Measurements from ENCODE around the gene NAIF1.

NAIF1 gene

GRCh38 chr9:128107468-128108268 lies 40.5 kb upstream of the NAIF1 start:
- TF ChIP-seq JUND (IDR thresholded peaks at IDR 0.05; ENCODE audit: low read depth), result no peak
- in situ Hi-C loops (cut with HindIII; ENCODE audit: low pct_unique_long_range_greater_than_20kb, low sequenced_read_pairs), result no loop called here
- no peak for DNase-seq (ENCODE audit: low read depth in 1 of 2, low spot score in 1 of 2)

- no peak for TF ChIP-seq JUND (IDR thresholded peaks at IDR 0.05; ENCODE audit: low read depth)
- in situ Hi-C loops (cut with HindIII; ENCODE audit: low pct_unique_long_range_greater_than_20kb, low sequenced_read_pairs), result no loop called here
- DNase-seq (ENCODE audit: low read depth in 1 of 2, low spot score in 1 of 2), result no peak
These were observed 39.9 kb upstream of the NAIF1 start for GRCh38 chr9:128106940-128107467.

- in situ Hi-C loops (cut with HindIII; ENCODE audit: low pct_unique_long_range_greater_than_20kb, low sequenced_read_pairs), result no loop called here
- no peak for DNase-seq (ENCODE audit: low read depth in 1 of 2, low spot score in 1 of 2)
- TF ChIP-seq JUND (IDR thresholded peaks at IDR 0.05; ENCODE audit: low read depth), result no peak
These were observed 39.2 kb upstream of the NAIF1 start for GRCh38 chr9:128106181-128106939.

- in situ Hi-C loops (cut with HindIII; ENCODE audit: low pct_unique_long_range_greater_than_20kb, low sequenced_read_pairs), result no loop called here
- no peak for TF ChIP-seq JUND (IDR thresholded peaks at IDR 0.05; ENCODE audit: low read depth)
These were observed 38.5 kb upstream of the NAIF1 start for GRCh38 chr9:128105538-128106175.

GRCh38 chr9:128104171-128104618 lies 37.1 kb upstream of the NAIF1 start:
- no peak for TF ChIP-seq JUND (IDR thresholded peaks at IDR 0.05; ENCODE audit: low read depth)
- DNase-seq (ENCODE audit: low read depth in 1 of 2, low spot score in 1 of 2), result no peak
- in situ Hi-C loops (cut with HindIII; ENCODE audit: low pct_unique_long_range_greater_than_20kb, low sequenced_read_pairs), result no loop called here

More at GRCh38 chr9:128105538-128106175, 38.5 kb upstream of the NAIF1 start:
- DNase-seq (ENCODE audit: low read depth in 1 of 2, low spot score in 1 of 2), result no peak

- no peak for DNase-seq (ENCODE audit: low read depth in 1 of 2, low spot score in 1 of 2)
These were observed 36.5 kb upstream of the NAIF1 start for GRCh38 chr9:128103589-128103962.

GRCh38 chr9:128102861-128103588 lies 35.9 kb upstream of the NAIF1 start:
- DNase-seq (ENCODE audit: low read depth in 1 of 2, low spot score in 1 of 2), result no peak
- TF ChIP-seq JUND (IDR thresholded peaks at IDR 0.05; ENCODE audit: low read depth), result no peak
- in situ Hi-C loops (cut with HindIII; ENCODE audit: low pct_unique_long_range_greater_than_20kb, low sequenced_read_pairs), result no loop called here

More at GRCh38 chr9:128103589-128103962, 36.5 kb upstream of the NAIF1 start:
- no peak for TF ChIP-seq JUND (IDR thresholded peaks at IDR 0.05; ENCODE audit: low read depth)
- in situ Hi-C loops (cut with HindIII; ENCODE audit: low pct_unique_long_range_greater_than_20kb, low sequenced_read_pairs), result no loop called here

GRCh38 chr9:128102196-128102595 lies 35.1 kb upstream of the NAIF1 start:
- no peak for TF ChIP-seq JUND (IDR thresholded peaks at IDR 0.05; ENCODE audit: low read depth)
- in situ Hi-C loops (cut with HindIII; ENCODE audit: low pct_unique_long_range_greater_than_20kb, low sequenced_read_pairs), result no loop called here
- DNase-seq (ENCODE audit: low read depth in 1 of 2, low spot score in 1 of 2), result no peak

GRCh38 chr9:128101690-128102089 lies 34.6 kb upstream of the NAIF1 start:
- no peak for DNase-seq (ENCODE audit: low read depth in 1 of 2, low spot score in 1 of 2)
- in situ Hi-C loops (cut with HindIII; ENCODE audit: low pct_unique_long_range_greater_than_20kb, low sequenced_read_pairs), result no loop called here
- no peak for TF ChIP-seq JUND (IDR thresholded peaks at IDR 0.05; ENCODE audit: low read depth)

- in situ Hi-C loops (cut with HindIII; ENCODE audit: low pct_unique_long_range_greater_than_20kb, low sequenced_read_pairs), result no loop called here
- no peak for TF ChIP-seq JUND (IDR thresholded peaks at IDR 0.05; ENCODE audit: low read depth)
- no peak for DNase-seq (ENCODE audit: low read depth in 1 of 2, low spot score in 1 of 2)
These were observed 34.1 kb upstream of the NAIF1 start for GRCh38 chr9:128101231-128101661.

GRCh38 chr9:128100581-128100980 lies 33.5 kb upstream of the NAIF1 start:
- no peak for DNase-seq (ENCODE audit: low read depth in 1 of 2, low spot score in 1 of 2)
- in situ Hi-C loops (cut with HindIII; ENCODE audit: low pct_unique_long_range_greater_than_20kb, low sequenced_read_pairs), result no loop called here
- TF ChIP-seq JUND (IDR thresholded peaks at IDR 0.05; ENCODE audit: low read depth), result no peak

- no peak for TF ChIP-seq JUND (IDR thresholded peaks at IDR 0.05; ENCODE audit: low read depth)
- in situ Hi-C loops (cut with HindIII; ENCODE audit: low pct_unique_long_range_greater_than_20kb, low sequenced_read_pairs), result no loop called here
- DNase-seq (ENCODE audit: low read depth in 1 of 2, low spot score in 1 of 2), result no peak
These were observed 32.9 kb upstream of the NAIF1 start for GRCh38 chr9:128099932-128100491.

Data from T47D (cell line).